HepG2 (cell line): Measurements from ENCODE around the gene EYA2. TPM values are rescaled to one million over a fixed set of nuclear protein-coding genes. Genes with fewer than 3 reads are reported as not detected.

Source experiments
- ATAC-seq: fragments of 200-7000 bp; cut with Tn5 transposase; 3 replicates; pipeline ENCODE4 v1.9.1; 2020; ENCODE audit warnings: mild to moderate bottlenecking, moderate library complexity
- BruUV-seq: library from RNA; stranded (reverse); fragments of 400-500 nt; replicated peaks from 2 replicates; lab custom pipeline; 2021; lab: Mats Ljungman, UMichigan
- CTCF ChIA-PET: fragments of 300-600 bp; formaldehyde crosslinking; extraction: SDS; loops from one replicate; lab custom pipeline; 2021; ENCODE audit warnings: low total read pairs, inconsistent platforms, low intra/inter-chr PET ratio; lab: Yijun Ruan, JAX
- POLR2A ChIA-PET: fragments of 350-600 bp; sonication (Branson Sonifier 250); formaldehyde crosslinking; loops from one replicate; lab custom pipeline; 2020; ENCODE audit warnings: antibody characterized with exemption, inconsistent platforms; lab: Yijun Ruan, JAX
- DNase-seq: peaks from one replicate; pipeline ENCODE4 v3.0.0-alpha.2; 2015; ENCODE audit warnings: low spot score
- FAIRE-seq: peaks from 3 replicates; lab custom pipeline; 2011; peaks lifted over from hg19 to GRCh38; lab: Jason Lieb, UNC
- H2AFZ ChIP-seq: one replicate; pipeline ENCODE4 v1.6.1; 2011; ENCODE audit warnings: low read length, inconsistent platforms
- H3K27ac ChIP-seq: fragments of 300-600 bp; 3 replicates; pipeline ENCODE4 v1.8.0; 2011; ENCODE audit warnings: mixed run types, mild to moderate bottlenecking, mixed read lengths, low read length, inconsistent platforms; ENCODE audit not compliant: insufficient read depth; ENCODE audit errors: extremely low read length
- H3K27me3 ChIP-seq, 2 experiments: fragments of 200-600 bp in 1 of 2; 2 replicates in 1 of 2; 3 replicates in 1 of 2; pipeline versions ENCODE4 v1.6.0 to v1.8.0; 2011; ENCODE audit warnings: low read length in 2 of 2, mild to moderate bottlenecking in 2 of 2, moderate library complexity in 2 of 2, inconsistent platforms in 1 of 2; ENCODE audit not compliant: insufficient read depth in 2 of 2, control insufficient read depth in 1 of 2
- H3K36me3 ChIP-seq, 2 experiments: fragments of 200-600 bp in 1 of 2; replicated peaks in 1 of 2; 2 replicates in 1 of 2; 3 replicates in 1 of 2; pipeline versions ENCODE4 v1.5.1 to v1.8.0; 2011; ENCODE audit warnings: low read length in 2 of 2, inconsistent platforms in 1 of 2; ENCODE audit not compliant: insufficient read depth in 2 of 2, control insufficient read depth in 1 of 2
- H3K4me1 ChIP-seq: 2 replicates; pipeline ENCODE4 v1.5.1; 2012; ENCODE audit warnings: low read length, inconsistent platforms; ENCODE audit not compliant: insufficient read depth
- H3K4me2 ChIP-seq: 2 replicates; pipeline ENCODE4 v1.6.0; 2011; ENCODE audit warnings: low read depth, low read length, inconsistent platforms
- H3K4me3 ChIP-seq, 3 experiments: fragments of 200-600 bp in 1 of 3; sonication (generic), shearing (Covaris generic) in 1 of 3; replicated peaks in 1 of 3; 2 replicates each; pipeline ENCODE4 v1.5.1; 2011 to 2016; ENCODE audit warnings: low read length in 3 of 3, inconsistent platforms in 2 of 3, low read depth in 2 of 3, mild to moderate bottlenecking in 2 of 3, control low read depth in 1 of 3, mixed read lengths in 1 of 3; ENCODE audit not compliant: insufficient read depth in 1 of 3
- H3K79me2 ChIP-seq: one replicate; pipeline ENCODE4 v1.6.1; 2011; ENCODE audit warnings: low read length, inconsistent platforms; ENCODE audit not compliant: insufficient read depth
- H3K9ac ChIP-seq: 2 replicates; pipeline ENCODE4 v1.6.0; 2011; ENCODE audit warnings: mild to moderate bottlenecking, low read depth, low read length, inconsistent platforms; ENCODE audit not compliant: insufficient read depth
- H3K9me3 ChIP-seq: 2 replicates; pipeline ENCODE4 v1.5.1; 2012; ENCODE audit warnings: mild to moderate bottlenecking, low read length
- H4K20me1 ChIP-seq: 2 replicates; pipeline ENCODE4 v1.6.0; 2011; ENCODE audit warnings: inconsistent platforms, mild to moderate bottlenecking, low read length, moderate library complexity; ENCODE audit not compliant: insufficient read depth
- CEBPG ChIP-seq: IDR thresholded peaks from 2 replicates; pipeline ENCODE4 v1.6.1; 2016
- CENPT ChIP-seq: sonication (generic); formaldehyde crosslinking; IDR thresholded peaks from 2 replicates; pipeline ENCODE4 v1.8.0; 2022; ENCODE audit warnings: low read depth, mild to moderate bottlenecking, moderate library complexity, missing genetic modification reagents
- KDM2A ChIP-seq: sonication (generic); formaldehyde crosslinking; IDR thresholded peaks from 2 replicates; pipeline ENCODE4 v1.4.0; 2020; ENCODE audit warnings: low read depth, missing genetic modification reagents, borderline replicate concordance
- NRL ChIP-seq: sonication (generic); formaldehyde crosslinking; IDR thresholded peaks from 2 replicates; pipeline ENCODE4 v1.5.0; 2020; ENCODE audit warnings: missing genetic modification reagents, mild to moderate bottlenecking, moderate library complexity, borderline replicate concordance
- RFX1 ChIP-seq: fragments of 450-650 bp; IDR thresholded peaks from 2 replicates; pipeline ENCODE4 v1.6.1; 2017
- SRSF1 ChIP-seq: fragments of 200-400 bp; formaldehyde crosslinking; optimal IDR thresholded peaks from 2 replicates; pipeline ENCODE3; 2017; ENCODE audit warnings: mild to moderate bottlenecking, low read depth, low read length, moderate library complexity
- ZNF670 ChIP-seq: sonication (generic); formaldehyde crosslinking; IDR thresholded peaks from 2 replicates; pipeline ENCODE4 v1.8.0; 2022; ENCODE audit warnings: mild to moderate bottlenecking, missing genetic modification reagents, borderline replicate concordance
- ZNF879 ChIP-seq: sonication (generic); formaldehyde crosslinking; IDR thresholded peaks from 2 replicates; pipeline ENCODE4 v1.8.1; 2023; ENCODE audit warnings: missing genetic modification reagents
- ZNF883 ChIP-seq: sonication (generic); formaldehyde crosslinking; IDR thresholded peaks from 2 replicates; pipeline ENCODE4 v1.5.1; 2020; ENCODE audit warnings: mild to moderate bottlenecking, missing genetic modification reagents; ENCODE audit errors: not compliant biosample characterization
- WGBS: methylation state at CpG from one replicate; pipeline ENCODE4 v1.1.6; 2017; ENCODE audit warnings: low lambda C conversion rate; 5-methylcytosine and 5-hydroxymethylcytosine counted together
- in situ Hi-C: cut with HindIII; loops from 2 replicates; pipeline ENCODE4 v1.10.0; 2017; ENCODE audit warnings: low pct_unique_long_range_greater_than_20kb; ENCODE audit not compliant: extremely low pct_ligation_motif_present
- intact Hi-C: fragments of 100-400 bp; cut with micrococcal nuclease; formaldehyde crosslinking; loops from one replicate; pipeline ENCODE4 v1.10.0; 2022; ENCODE audit not compliant: unreplicated experiment
- polyA plus RNA-seq, 8 experiments: library from polyadenylated mRNA; depleted of rRNA in 3 of 8; stranded (reverse) in 7 of 8; unstranded in 1 of 8; fragments of >200 nt; fragmentation: Illumina TruSeq in 4 of 8; extraction: Trizol in 4 of 8; gene quantifications; 2 replicates each; pipeline versions ENCODE4 v1.2.1 to v1.2.3, GENCODE V29; 2011 to 2016; ENCODE audit warnings: low read depth in 4 of 8, missing spikeins in 1 of 8, mixed read lengths in 1 of 8; ENCODE audit not compliant: insufficient read depth in 1 of 8
- total RNA-seq, 5 experiments: library from RNA; depleted of rRNA; stranded (reverse); fragments of >200 nt; fragmentation: Illumina TruSeq; extraction: Trizol; gene quantifications; 2 replicates each; pipeline ENCODE4 v1.2.3, GENCODE V29; 2016; ENCODE audit warnings: low read depth in 1 of 5
- TF ChIP-seq, protein P1 (sequence below): sonication (generic); formaldehyde crosslinking; IDR thresholded peaks from 2 replicates; pipeline ENCODE4 v1.4.0; 2020; ENCODE audit warnings: mild to moderate bottlenecking, missing genetic modification reagents, borderline replicate concordance
- TF ChIP-seq, protein P2 (sequence below): sonication (generic); formaldehyde crosslinking; IDR thresholded peaks from 2 replicates; pipeline ENCODE4 v1.4.0; 2020; ENCODE audit warnings: mild to moderate bottlenecking, low read depth, missing genetic modification reagents
- TF ChIP-seq, protein P3 (sequence below): sonication (generic); formaldehyde crosslinking; IDR thresholded peaks from 2 replicates; pipeline ENCODE4 v1.8.1; 2022; ENCODE audit warnings: low read depth, mild to moderate bottlenecking, missing genetic modification reagents
- TF ChIP-seq, protein P4 (sequence below): sonication (generic); formaldehyde crosslinking; IDR thresholded peaks from 2 replicates; pipeline ENCODE4 v1.5.0; 2020; ENCODE audit warnings: missing genetic modification reagents, mild to moderate bottlenecking, borderline replicate concordance
- TF ChIP-seq, protein P5 (sequence below): sonication (generic); formaldehyde crosslinking; IDR thresholded peaks from 2 replicates; pipeline ENCODE4 v1.5.1; 2020; ENCODE audit warnings: missing genetic modification reagents, mild to moderate bottlenecking, borderline replicate concordance

EYA2 gene
- total and polyA plus RNA-seq, 2 of the 13 experiments (the other 11 are each of a cell fraction or from before 2014, with no cell fraction given), result not detected

DNA sequence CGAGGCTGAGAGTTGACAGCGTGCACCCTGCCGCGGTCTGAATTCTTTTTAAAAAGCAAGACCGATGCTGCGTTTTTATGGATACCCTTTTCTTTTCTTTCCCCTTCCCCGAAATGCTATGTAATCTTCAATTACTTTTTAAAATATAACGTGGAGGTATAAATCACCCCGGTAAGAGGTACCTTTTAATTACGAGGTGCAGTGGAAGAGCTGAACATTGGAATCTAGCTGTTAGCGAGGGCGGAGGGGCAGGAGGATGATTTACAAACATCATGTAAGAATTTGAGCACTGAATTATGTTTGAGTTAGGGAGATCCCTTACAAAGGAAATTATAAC is 1.2 kb downstream of the EYA2 start:
- ATAC-seq, result no peak
- no peak for DNase-seq
- no peak overlapping the region for H3K27ac ChIP-seq
- no peaks in the 10 kb centered on the region for H3K9me3 ChIP-seq
- no peak overlapping the region for H3K4me3 ChIP-seq
- FAIRE-seq, result no peak
- in situ Hi-C loops, result no loop called here
- intact Hi-C loops, result no loop called here
- H3K36me3 ChIP-seq, result no peaks in the 10 kb centered on the region
- peaks cover 21 to 73% of the 10 kb centered on the region in 2 experiments; a peak in 4 of 5 replicates for H3K27me3 ChIP-seq
- no peaks in the 10 kb centered on the region for H3K4me1 ChIP-seq
- H2AFZ ChIP-seq, result no peak overlapping the region
- WGBS, result 18% methylated on average over 12 of the region's 12 CpGs
- no peaks in the 10 kb centered on the region for H4K20me1 ChIP-seq
- H3K9ac ChIP-seq, result no peak overlapping the region
- BruUV-seq, result no TSS peak
- POLR2A ChIA-PET, result no interaction called here
- no peaks in the 10 kb centered on the region for H3K79me2 ChIP-seq
- CTCF ChIA-PET, result no interaction called here
- no peak overlapping the region for H3K4me2 ChIP-seq
- TF ChIP-seq, protein P1, sequence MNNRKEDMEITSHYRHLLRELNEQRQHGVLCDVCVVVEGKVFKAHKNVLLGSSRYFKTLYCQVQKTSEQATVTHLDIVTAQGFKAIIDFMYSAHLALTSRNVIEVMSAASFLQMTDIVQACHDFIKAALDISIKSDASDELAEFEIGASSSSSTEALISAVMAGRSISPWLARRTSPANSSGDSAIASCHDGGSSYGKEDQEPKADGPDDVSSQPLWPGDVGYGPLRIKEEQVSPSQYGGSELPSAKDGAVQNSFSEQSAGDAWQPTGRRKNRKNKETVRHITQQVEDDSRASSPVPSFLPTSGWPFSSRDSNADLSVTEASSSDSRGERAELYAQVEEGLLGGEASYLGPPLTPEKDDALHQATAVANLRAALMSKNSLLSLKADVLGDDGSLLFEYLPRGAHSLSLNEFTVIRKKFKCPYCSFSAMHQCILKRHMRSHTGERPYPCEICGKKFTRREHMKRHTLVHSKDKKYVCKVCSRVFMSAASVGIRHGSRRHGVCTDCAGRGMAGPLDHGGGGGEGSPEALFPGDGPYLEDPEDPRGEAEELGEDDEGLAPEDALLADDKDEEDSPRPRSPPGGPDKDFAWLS (CRISPR knock-in tag), result no peak
- TF ChIP-seq, protein P2, sequence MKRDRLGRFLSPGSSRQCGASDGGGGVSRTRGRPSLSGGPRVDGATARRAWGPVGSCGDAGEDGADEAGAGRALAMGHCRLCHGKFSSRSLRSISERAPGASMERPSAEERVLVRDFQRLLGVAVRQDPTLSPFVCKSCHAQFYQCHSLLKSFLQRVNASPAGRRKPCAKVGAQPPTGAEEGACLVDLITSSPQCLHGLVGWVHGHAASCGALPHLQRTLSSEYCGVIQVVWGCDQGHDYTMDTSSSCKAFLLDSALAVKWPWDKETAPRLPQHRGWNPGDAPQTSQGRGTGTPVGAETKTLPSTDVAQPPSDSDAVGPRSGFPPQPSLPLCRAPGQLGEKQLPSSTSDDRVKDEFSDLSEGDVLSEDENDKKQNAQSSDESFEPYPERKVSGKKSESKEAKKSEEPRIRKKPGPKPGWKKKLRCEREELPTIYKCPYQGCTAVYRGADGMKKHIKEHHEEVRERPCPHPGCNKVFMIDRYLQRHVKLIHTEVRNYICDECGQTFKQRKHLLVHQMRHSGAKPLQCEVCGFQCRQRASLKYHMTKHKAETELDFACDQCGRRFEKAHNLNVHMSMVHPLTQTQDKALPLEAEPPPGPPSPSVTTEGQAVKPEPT, result no peak
- TF ChIP-seq CENPT (CRISPR knock-in tag) (no peak), KDM2A (CRISPR knock-in tag) (no peak), SRSF1 (no peak), ZNF879 (CRISPR knock-in tag) (no peak), NRL (CRISPR knock-in tag) (no peak), ZNF883 (CRISPR knock-in tag) (no peak), CEBPG (CRISPR knock-in tag) (no peak), ZNF670 (CRISPR knock-in tag) (no peak), RFX1 (no peak)
- TF ChIP-seq, protein P3, sequence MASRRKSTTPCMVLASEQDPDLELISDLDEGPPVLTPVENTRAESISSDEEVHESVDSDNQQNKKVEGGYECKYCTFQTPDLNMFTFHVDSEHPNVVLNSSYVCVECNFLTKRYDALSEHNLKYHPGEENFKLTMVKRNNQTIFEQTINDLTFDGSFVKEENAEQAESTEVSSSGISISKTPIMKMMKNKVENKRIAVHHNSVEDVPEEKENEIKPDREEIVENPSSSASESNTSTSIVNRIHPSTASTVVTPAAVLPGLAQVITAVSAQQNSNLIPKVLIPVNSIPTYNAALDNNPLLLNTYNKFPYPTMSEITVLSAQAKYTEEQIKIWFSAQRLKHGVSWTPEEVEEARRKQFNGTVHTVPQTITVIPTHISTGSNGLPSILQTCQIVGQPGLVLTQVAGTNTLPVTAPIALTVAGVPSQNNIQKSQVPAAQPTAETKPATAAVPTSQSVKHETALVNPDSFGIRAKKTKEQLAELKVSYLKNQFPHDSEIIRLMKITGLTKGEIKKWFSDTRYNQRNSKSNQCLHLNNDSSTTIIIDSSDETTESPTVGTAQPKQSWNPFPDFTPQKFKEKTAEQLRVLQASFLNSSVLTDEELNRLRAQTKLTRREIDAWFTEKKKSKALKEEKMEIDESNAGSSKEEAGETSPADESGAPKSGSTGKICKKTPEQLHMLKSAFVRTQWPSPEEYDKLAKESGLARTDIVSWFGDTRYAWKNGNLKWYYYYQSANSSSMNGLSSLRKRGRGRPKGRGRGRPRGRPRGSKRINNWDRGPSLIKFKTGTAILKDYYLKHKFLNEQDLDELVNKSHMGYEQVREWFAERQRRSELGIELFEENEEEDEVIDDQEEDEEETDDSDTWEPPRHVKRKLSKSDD (CRISPR knock-in tag), result no peak
- TF ChIP-seq, protein P4, sequence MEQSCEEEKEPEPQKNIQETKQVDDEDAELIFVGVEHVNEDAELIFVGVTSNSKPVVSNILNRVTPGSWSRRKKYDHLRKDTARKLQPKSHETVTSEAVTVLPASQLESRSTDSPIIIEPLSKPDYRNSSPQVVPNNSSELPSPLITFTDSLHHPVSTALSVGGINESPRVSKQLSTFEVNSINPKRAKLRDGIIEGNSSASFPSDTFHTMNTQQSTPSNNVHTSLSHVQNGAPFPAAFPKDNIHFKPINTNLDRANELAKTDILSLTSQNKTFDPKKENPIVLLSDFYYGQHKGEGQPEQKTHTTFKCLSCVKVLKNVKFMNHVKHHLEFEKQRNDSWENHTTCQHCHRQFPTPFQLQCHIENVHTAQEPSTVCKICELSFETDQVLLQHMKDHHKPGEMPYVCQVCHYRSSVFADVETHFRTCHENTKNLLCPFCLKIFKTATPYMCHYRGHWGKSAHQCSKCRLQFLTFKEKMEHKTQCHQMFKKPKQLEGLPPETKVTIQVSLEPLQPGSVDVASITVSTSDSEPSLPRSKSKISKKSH (CRISPR knock-in tag), result no peak
- TF ChIP-seq, protein P5, sequence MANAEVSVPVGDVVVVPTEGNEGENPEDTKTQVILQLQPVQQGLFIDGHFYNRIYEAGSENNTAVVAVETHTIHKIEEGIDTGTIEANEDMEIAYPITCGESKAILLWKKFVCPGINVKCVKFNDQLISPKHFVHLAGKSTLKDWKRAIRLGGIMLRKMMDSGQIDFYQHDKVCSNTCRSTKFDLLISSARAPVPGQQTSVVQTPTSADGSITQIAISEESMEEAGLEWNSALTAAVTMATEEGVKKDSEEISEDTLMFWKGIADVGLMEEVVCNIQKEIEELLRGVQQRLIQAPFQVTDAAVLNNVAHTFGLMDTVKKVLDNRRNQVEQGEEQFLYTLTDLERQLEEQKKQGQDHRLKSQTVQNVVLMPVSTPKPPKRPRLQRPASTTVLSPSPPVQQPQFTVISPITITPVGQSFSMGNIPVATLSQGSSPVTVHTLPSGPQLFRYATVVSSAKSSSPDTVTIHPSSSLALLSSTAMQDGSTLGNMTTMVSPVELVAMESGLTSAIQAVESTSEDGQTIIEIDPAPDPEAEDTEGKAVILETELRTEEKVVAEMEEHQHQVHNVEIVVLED (CRISPR knock-in tag), result no peak
